NB4 (cell line): ENCODE results near the gene LDAH.

Experiments used
- CTCF ChIP-seq: IDR thresholded peaks from one replicate; pipeline ENCODE4 v1.5.1; 2012; ENCODE audit warnings: low read depth, low read length
- MAX ChIP-seq: IDR thresholded peaks from 2 replicates; pipeline ENCODE4 v1.6.1; 2011; ENCODE audit warnings: low read depth, low read length
- POLR2A ChIP-seq: IDR thresholded peaks from 2 replicates; pipeline ENCODE4 v1.6.1; 2011; ENCODE audit warnings: mild to moderate bottlenecking; ENCODE audit not compliant: insufficient read length; ENCODE audit errors: extremely low read depth

- no peak for TF ChIP-seq CTCF
- no peak for TF ChIP-seq MAX
- TF ChIP-seq POLR2A, result no peak
These were observed 144.1 kb downstream of the LDAH start for GRCh38 chr2:20678780-20679179.
